ENCODE results near the gene KRT32. TPM values are rescaled to one million over a fixed set of nuclear protein-coding genes. Genes with fewer than 3 reads are reported as not detected.

The KRT32 gene
- total RNA-seq, 1 experiment from 2014 or later, result 0.42 TPM

DNA sequence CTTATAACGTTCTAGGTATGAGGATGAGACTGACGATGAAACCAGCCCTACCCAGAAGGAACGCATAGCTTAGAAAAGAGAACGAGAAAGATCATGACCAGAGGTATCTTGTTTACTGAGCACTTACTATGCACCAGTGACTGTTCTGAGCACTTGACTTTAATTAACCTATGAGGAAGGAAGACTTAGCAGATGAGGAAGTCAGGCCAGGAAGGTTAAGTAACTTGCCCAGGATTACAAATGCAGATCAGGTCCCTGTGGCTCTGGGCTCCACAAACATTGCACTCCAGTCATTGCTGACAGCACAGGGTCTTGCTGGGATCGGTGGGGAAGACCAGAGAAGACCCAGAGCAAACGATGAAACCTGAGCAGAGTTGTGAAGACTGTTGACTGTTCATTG is 31.1 kb upstream of the KRT32 start:
- Histone ChIP-seq H3K4me1 (ENCODE audit: control insufficient read depth in 1 of 2, insufficient read depth in 2 of 2, low read length in 2 of 2) (peaks cover 34 to 85% of the 10 kb centered on the region in 2 experiments), H3K4me2 (ENCODE audit: low read length) (peak overlapping the region; percentile 1; the same call in 1 of the 2 replicates), H3K36me3 (ENCODE audit: control insufficient read depth in 1 of 2, insufficient read depth in 2 of 2, low read length in 2 of 2) (no peaks in the 10 kb centered on the region), H3K27me3 (ENCODE audit: insufficient read depth, low read length) (no peaks in the 10 kb centered on the region), H3K9me2 (ENCODE audit: insufficient read depth) (no peaks in the 10 kb centered on the region), H3K27ac (ENCODE audit: low read depth, low read length) (no peak overlapping the region; the same call in 1 of the 2 replicates), H3K9ac (ENCODE audit: low read length) (no peak overlapping the region; the same call in 1 of the 2 replicates), H3K9me3 (ENCODE audit: control insufficient read depth in 1 of 2, insufficient read depth in 1 of 2, low read depth in 1 of 2, low read length in 2 of 2) (no peaks in the 10 kb centered on the region), H4K20me1 (ENCODE audit: insufficient read depth) (no peaks in the 10 kb centered on the region), H3K79me2 (ENCODE audit: insufficient read depth, low read length) (no peaks in the 10 kb centered on the region), H2AFZ (ENCODE audit: low read depth, low read length, poor library complexity, severe bottlenecking) (no peak overlapping the region), H3K4me3 (replicated peaks in 1 of 2; ENCODE audit: low read depth in 1 of 2, low read length in 2 of 2) (no peak overlapping the region)
- CTCF ChIA-PET, result interaction anchor here (1.3 to 4.7 kb wide), 3 partner anchors 51 to 641 kb away, joined by 3 to 23 read pairs (median 7); no protein-coding TSS in a partner anchor
- DNase-seq (ENCODE audit: low read depth, low spot score) (no peak), ATAC-seq (no peak)
- RAD21 ChIA-PET (ENCODE audit: low non-redundant PET in 1 of 2, low total read pairs in 2 of 2, uncharacterized antibody in 2 of 2, unreplicated experiment in 2 of 2), result interaction anchor here in 1 of 2 experiments (1.7 kb wide), 1 partner anchor 51 kb away, joined by 7 read pairs; no protein-coding TSS in a partner anchor
- intact Hi-C loops (cut with micrococcal nuclease), result loop anchor here (10.0 kb wide), 1 partner anchor 83 kb away; no protein-coding TSS in a partner anchor
- POLR2A ChIA-PET, result interaction anchor here (0.8 to 1.8 kb wide), 3 partner anchors 28 to 585 kb away, joined by 3 to 6 read pairs (median 3); partner anchors contain the start of gene KRT19
- no TSS peak for BruUV-seq (replicated peaks)
- no peak for TF ChIP-seq EZH2phosphoT487 (IDR thresholded peaks at IDR 0.05; ENCODE audit: borderline replicate concordance)
- TF ChIP-seq, protein P1, sequence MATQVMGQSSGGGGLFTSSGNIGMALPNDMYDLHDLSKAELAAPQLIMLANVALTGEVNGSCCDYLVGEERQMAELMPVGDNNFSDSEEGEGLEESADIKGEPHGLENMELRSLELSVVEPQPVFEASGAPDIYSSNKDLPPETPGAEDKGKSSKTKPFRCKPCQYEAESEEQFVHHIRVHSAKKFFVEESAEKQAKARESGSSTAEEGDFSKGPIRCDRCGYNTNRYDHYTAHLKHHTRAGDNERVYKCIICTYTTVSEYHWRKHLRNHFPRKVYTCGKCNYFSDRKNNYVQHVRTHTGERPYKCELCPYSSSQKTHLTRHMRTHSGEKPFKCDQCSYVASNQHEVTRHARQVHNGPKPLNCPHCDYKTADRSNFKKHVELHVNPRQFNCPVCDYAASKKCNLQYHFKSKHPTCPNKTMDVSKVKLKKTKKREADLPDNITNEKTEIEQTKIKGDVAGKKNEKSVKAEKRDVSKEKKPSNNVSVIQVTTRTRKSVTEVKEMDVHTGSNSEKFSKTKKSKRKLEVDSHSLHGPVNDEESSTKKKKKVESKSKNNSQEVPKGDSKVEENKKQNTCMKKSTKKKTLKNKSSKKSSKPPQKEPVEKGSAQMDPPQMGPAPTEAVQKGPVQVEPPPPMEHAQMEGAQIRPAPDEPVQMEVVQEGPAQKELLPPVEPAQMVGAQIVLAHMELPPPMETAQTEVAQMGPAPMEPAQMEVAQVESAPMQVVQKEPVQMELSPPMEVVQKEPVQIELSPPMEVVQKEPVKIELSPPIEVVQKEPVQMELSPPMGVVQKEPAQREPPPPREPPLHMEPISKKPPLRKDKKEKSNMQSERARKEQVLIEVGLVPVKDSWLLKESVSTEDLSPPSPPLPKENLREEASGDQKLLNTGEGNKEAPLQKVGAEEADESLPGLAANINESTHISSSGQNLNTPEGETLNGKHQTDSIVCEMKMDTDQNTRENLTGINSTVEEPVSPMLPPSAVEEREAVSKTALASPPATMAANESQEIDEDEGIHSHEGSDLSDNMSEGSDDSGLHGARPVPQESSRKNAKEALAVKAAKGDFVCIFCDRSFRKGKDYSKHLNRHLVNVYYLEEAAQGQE (IDR thresholded peaks at IDR 0.05; ENCODE audit: low read depth), result no peak
- TF ChIP-seq ZNF274 (IDR thresholded peaks at IDR 0.05; ENCODE audit: low read depth, low read length), result no peak
- no peak for TF ChIP-seq ZFX (IDR thresholded peaks at IDR 0.05)
- TF ChIP-seq CBX3 (IDR thresholded peaks at IDR 0.05; ENCODE audit: low read depth), result no peak
- TF ChIP-seq, protein P2, sequence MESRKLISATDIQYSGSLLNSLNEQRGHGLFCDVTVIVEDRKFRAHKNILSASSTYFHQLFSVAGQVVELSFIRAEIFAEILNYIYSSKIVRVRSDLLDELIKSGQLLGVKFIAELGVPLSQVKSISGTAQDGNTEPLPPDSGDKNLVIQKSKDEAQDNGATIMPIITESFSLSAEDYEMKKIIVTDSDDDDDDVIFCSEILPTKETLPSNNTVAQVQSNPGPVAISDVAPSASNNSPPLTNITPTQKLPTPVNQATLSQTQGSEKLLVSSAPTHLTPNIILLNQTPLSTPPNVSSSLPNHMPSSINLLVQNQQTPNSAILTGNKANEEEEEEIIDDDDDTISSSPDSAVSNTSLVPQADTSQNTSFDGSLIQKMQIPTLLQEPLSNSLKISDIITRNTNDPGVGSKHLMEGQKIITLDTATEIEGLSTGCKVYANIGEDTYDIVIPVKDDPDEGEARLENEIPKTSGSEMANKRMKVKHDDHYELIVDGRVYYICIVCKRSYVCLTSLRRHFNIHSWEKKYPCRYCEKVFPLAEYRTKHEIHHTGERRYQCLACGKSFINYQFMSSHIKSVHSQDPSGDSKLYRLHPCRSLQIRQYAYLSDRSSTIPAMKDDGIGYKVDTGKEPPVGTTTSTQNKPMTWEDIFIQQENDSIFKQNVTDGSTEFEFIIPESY (IDR thresholded peaks at IDR 0.05; ENCODE audit: extremely low read depth, insufficient replicate concordance, low read length), result no peak
- TF ChIP-seq, protein P3, sequence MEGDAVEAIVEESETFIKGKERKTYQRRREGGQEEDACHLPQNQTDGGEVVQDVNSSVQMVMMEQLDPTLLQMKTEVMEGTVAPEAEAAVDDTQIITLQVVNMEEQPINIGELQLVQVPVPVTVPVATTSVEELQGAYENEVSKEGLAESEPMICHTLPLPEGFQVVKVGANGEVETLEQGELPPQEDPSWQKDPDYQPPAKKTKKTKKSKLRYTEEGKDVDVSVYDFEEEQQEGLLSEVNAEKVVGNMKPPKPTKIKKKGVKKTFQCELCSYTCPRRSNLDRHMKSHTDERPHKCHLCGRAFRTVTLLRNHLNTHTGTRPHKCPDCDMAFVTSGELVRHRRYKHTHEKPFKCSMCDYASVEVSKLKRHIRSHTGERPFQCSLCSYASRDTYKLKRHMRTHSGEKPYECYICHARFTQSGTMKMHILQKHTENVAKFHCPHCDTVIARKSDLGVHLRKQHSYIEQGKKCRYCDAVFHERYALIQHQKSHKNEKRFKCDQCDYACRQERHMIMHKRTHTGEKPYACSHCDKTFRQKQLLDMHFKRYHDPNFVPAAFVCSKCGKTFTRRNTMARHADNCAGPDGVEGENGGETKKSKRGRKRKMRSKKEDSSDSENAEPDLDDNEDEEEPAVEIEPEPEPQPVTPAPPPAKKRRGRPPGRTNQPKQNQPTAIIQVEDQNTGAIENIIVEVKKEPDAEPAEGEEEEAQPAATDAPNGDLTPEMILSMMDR (IDR thresholded peaks at IDR 0.05 in 2 of 3, conservative IDR thresholded peaks at IDR 0.05 in 1 of 3; ENCODE audit: borderline replicate concordance in 1 of 3, insufficient read depth in 1 of 3, low read depth in 2 of 3, low read length in 2 of 3), result no peak
- TF ChIP-seq CEBPB (IDR thresholded peaks at IDR 0.05; ENCODE audit: low read depth), result no peak
- no peak for TF ChIP-seq TCF7L2 (IDR thresholded peaks at IDR 0.05; ENCODE audit: borderline replicate concordance, extremely low read depth, insufficient read depth, insufficient read length)
- TF ChIP-seq JUND (IDR thresholded peaks at IDR 0.05), result no peak
- TF ChIP-seq SP1 (IDR thresholded peaks at IDR 0.05; ENCODE audit: low read depth), result no peak
- no peak for TF ChIP-seq EGR1 (IDR thresholded peaks at IDR 0.05; ENCODE audit: low read depth)
- TF ChIP-seq YY1 (IDR thresholded peaks at IDR 0.05; ENCODE audit: extremely low read depth, insufficient replicate concordance, low read depth, low read length), result no peak
- TF ChIP-seq, protein P4, sequence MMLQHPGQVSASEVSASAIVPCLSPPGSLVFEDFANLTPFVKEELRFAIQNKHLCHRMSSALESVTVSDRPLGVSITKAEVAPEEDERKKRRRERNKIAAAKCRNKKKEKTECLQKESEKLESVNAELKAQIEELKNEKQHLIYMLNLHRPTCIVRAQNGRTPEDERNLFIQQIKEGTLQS (IDR thresholded peaks at IDR 0.05), result no peak
